K562 (cell line): ENCODE measurements around the gene LCN15. TPM values are rescaled to one million over a fixed set of nuclear protein-coding genes. Genes with fewer than 3 reads are reported as not detected.

ENCODE experiments used
- GATAD2A ChIP-seq: fragments of 450-650 bp; IDR thresholded peaks from 2 replicates; pipeline ENCODE4 v1.6.1; 2017
- GTF2A2 ChIP-seq: IDR thresholded peaks from 2 replicates; pipeline ENCODE4 v1.6.1; 2016; ENCODE audit warnings: mild to moderate bottlenecking, missing genetic modification characterization, missing compliant biosample characterization
- ILF3 ChIP-seq: fragments of 450-650 bp; IDR thresholded peaks from 2 replicates; pipeline ENCODE4 v1.6.1; 2018; ENCODE audit warnings: antibody characterized with exemption, mild to moderate bottlenecking, moderate library complexity, borderline replicate concordance
- JUNB ChIP-seq: fragments of 450-650 bp; formaldehyde crosslinking; conservative IDR thresholded peaks from 2 replicates; pipeline ENCODE4 v1.4.0; 2020; ENCODE audit warnings: mild to moderate bottlenecking
- MEIS2 ChIP-seq: fragments of 450-650 bp; IDR thresholded peaks from 2 replicates; pipeline ENCODE4 v1.6.1; 2014; ENCODE audit warnings: mild to moderate bottlenecking; ENCODE audit not compliant: partially characterized antibody
- MTA2 ChIP-seq: fragments of 450-650 bp; IDR thresholded peaks from 2 replicates; pipeline ENCODE4 v1.6.1; 2016; ENCODE audit warnings: low read depth
- POLR2AphosphoS5 ChIP-seq: IDR thresholded peaks from 2 replicates; pipeline ENCODE4 v1.6.1; 2011; ENCODE audit warnings: mild to moderate bottlenecking, low read depth, low read length, moderate library complexity; ENCODE audit not compliant: control insufficient read depth, insufficient read depth
- POLR2G ChIP-seq: fragments of 200-400 bp; formaldehyde crosslinking; IDR thresholded peaks from 2 replicates; pipeline ENCODE4 v1.6.1; 2017; ENCODE audit warnings: low read depth, mild to moderate bottlenecking, antibody characterized with exemption, low read length, moderate library complexity
- SOX6 ChIP-seq: fragments of 450-650 bp; IDR thresholded peaks from 2 replicates; pipeline ENCODE4 v1.6.1; 2014; ENCODE audit warnings: mild to moderate bottlenecking
- ZNF384 ChIP-seq: IDR thresholded peaks from 2 replicates; pipeline ENCODE4 v1.6.1; 2012; ENCODE audit warnings: low read depth, low read length, improper control_type of control experiment
- ZNF76 ChIP-seq: fragments of 250-450 bp; sonication (Bioruptor Pico); IDR thresholded peaks from 2 replicates; pipeline ENCODE4 v1.4.0; 2020; ENCODE audit warnings: mild to moderate bottlenecking, moderate library complexity, borderline replicate concordance
- polyA plus RNA-seq, 8 experiments: library from polyadenylated mRNA; depleted of rRNA in 4 of 8; stranded (reverse) in 5 of 8; unstranded in 3 of 8; fragments of >200 nt; fragmentation: Nextera tagmentation in 2 of 8; fragmentation: Illumina TruSeq in 1 of 8; extraction: Ambion mirVana in 2 of 8; extraction: Trizol in 1 of 8; gene quantifications; 2 replicates each; pipeline versions ENCODE4 v1.2.1 to v1.2.3, GENCODE V29; 2011 to 2014; ENCODE audit warnings: inconsistent platforms in 1 of 8, missing spikeins in 1 of 8
- total RNA-seq, 7 experiments: library from RNA; depleted of rRNA in 6 of 7; stranded (reverse); fragments of >200 nt in 6 of 7; fragmentation: Illumina TruSeq in 2 of 7; extraction: Trizol in 2 of 7; gene quantifications; 2 replicates each; pipeline versions ENCODE4 v1.2.1 to v1.2.3, GENCODE V29; 2011 to 2021; ENCODE audit warnings: low replicate concordance in 1 of 7
- TF ChIP-seq, protein P1 (sequence below): sonication (generic); formaldehyde crosslinking; IDR thresholded peaks from 2 replicates; pipeline ENCODE4 v1.8.1; 2023; ENCODE audit warnings: mild to moderate bottlenecking, missing genetic modification reagents
- TF ChIP-seq, protein P2 (sequence below): fragments of 200-600 bp; sonication (generic); IDR thresholded peaks from one replicate; pipeline ENCODE4 v1.6.1; 2012; ENCODE audit warnings: mild to moderate bottlenecking, low read depth, low read length, inconsistent platforms

Gene LCN15
- total and polyA plus RNA-seq, 9 of the 15 experiments (the other 6 are each of a cell fraction or from before 2014, with no cell fraction given) = 0.66 TPM; not detected in 8

DNA sequence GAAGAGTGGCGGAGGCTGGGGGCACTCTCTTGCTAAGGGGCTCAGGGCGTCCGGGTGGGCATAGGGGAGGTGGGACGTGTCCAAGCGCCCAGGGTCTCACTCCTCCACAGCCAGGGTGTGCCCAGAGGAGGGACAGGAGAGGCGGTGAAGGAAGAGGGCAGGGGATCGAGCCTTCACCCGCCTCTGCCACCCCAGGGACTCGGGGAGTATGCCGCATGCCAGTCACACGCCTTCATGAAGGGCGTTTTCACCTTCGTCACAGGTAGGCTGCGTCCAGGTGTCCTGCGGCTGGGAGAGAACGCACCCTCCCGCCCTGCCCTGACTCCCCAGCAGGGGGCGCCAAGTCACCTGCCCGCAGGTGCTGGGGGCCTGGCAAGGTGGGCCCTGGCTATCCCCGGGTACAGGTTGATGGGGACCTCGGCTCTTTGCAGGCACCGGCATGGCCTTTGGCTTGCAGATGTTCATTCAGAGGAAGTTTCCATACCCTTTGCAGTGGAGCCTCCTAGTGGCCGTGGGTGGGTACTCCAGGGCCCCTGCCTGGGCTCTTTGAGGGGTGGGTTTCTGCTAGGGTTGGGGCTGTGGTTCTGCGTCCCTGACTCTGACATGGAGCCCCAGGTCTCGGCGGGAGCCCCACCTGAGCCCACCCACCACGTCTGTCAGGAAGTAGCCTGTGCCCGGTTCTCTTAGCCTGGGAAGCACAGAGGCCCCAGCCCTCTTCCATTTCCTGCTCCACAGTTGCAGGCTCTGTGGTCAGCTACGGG is 27.4 kb upstream of the LCN15 start (continued):
- TF ChIP-seq, protein P1, sequence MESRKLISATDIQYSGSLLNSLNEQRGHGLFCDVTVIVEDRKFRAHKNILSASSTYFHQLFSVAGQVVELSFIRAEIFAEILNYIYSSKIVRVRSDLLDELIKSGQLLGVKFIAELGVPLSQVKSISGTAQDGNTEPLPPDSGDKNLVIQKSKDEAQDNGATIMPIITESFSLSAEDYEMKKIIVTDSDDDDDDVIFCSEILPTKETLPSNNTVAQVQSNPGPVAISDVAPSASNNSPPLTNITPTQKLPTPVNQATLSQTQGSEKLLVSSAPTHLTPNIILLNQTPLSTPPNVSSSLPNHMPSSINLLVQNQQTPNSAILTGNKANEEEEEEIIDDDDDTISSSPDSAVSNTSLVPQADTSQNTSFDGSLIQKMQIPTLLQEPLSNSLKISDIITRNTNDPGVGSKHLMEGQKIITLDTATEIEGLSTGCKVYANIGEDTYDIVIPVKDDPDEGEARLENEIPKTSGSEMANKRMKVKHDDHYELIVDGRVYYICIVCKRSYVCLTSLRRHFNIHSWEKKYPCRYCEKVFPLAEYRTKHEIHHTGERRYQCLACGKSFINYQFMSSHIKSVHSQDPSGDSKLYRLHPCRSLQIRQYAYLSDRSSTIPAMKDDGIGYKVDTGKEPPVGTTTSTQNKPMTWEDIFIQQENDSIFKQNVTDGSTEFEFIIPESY (CRISPR knock-in tag) = peak; percentile 69; the same call in 1 of the 2 replicates
- TF ChIP-seq JUNB (CRISPR knock-in tag) (no peak), ZNF76 (CRISPR knock-in tag) (peak; percentile 77; the same call in 1 of the 2 replicates), GATAD2A (0 out of 2 replicates have a peak, but pooled peaks have one; percentile 49), SOX6 (no peak), MEIS2 (no peak), MTA2 (0 out of 2 replicates have a peak, but pooled peaks have one; percentile 2), POLR2AphosphoS5 (no peak), ZNF384 (no peak), ILF3 (no peak), POLR2G (peak; percentile 28), GTF2A2 (tag) (no peak)
- TF ChIP-seq, protein P2, sequence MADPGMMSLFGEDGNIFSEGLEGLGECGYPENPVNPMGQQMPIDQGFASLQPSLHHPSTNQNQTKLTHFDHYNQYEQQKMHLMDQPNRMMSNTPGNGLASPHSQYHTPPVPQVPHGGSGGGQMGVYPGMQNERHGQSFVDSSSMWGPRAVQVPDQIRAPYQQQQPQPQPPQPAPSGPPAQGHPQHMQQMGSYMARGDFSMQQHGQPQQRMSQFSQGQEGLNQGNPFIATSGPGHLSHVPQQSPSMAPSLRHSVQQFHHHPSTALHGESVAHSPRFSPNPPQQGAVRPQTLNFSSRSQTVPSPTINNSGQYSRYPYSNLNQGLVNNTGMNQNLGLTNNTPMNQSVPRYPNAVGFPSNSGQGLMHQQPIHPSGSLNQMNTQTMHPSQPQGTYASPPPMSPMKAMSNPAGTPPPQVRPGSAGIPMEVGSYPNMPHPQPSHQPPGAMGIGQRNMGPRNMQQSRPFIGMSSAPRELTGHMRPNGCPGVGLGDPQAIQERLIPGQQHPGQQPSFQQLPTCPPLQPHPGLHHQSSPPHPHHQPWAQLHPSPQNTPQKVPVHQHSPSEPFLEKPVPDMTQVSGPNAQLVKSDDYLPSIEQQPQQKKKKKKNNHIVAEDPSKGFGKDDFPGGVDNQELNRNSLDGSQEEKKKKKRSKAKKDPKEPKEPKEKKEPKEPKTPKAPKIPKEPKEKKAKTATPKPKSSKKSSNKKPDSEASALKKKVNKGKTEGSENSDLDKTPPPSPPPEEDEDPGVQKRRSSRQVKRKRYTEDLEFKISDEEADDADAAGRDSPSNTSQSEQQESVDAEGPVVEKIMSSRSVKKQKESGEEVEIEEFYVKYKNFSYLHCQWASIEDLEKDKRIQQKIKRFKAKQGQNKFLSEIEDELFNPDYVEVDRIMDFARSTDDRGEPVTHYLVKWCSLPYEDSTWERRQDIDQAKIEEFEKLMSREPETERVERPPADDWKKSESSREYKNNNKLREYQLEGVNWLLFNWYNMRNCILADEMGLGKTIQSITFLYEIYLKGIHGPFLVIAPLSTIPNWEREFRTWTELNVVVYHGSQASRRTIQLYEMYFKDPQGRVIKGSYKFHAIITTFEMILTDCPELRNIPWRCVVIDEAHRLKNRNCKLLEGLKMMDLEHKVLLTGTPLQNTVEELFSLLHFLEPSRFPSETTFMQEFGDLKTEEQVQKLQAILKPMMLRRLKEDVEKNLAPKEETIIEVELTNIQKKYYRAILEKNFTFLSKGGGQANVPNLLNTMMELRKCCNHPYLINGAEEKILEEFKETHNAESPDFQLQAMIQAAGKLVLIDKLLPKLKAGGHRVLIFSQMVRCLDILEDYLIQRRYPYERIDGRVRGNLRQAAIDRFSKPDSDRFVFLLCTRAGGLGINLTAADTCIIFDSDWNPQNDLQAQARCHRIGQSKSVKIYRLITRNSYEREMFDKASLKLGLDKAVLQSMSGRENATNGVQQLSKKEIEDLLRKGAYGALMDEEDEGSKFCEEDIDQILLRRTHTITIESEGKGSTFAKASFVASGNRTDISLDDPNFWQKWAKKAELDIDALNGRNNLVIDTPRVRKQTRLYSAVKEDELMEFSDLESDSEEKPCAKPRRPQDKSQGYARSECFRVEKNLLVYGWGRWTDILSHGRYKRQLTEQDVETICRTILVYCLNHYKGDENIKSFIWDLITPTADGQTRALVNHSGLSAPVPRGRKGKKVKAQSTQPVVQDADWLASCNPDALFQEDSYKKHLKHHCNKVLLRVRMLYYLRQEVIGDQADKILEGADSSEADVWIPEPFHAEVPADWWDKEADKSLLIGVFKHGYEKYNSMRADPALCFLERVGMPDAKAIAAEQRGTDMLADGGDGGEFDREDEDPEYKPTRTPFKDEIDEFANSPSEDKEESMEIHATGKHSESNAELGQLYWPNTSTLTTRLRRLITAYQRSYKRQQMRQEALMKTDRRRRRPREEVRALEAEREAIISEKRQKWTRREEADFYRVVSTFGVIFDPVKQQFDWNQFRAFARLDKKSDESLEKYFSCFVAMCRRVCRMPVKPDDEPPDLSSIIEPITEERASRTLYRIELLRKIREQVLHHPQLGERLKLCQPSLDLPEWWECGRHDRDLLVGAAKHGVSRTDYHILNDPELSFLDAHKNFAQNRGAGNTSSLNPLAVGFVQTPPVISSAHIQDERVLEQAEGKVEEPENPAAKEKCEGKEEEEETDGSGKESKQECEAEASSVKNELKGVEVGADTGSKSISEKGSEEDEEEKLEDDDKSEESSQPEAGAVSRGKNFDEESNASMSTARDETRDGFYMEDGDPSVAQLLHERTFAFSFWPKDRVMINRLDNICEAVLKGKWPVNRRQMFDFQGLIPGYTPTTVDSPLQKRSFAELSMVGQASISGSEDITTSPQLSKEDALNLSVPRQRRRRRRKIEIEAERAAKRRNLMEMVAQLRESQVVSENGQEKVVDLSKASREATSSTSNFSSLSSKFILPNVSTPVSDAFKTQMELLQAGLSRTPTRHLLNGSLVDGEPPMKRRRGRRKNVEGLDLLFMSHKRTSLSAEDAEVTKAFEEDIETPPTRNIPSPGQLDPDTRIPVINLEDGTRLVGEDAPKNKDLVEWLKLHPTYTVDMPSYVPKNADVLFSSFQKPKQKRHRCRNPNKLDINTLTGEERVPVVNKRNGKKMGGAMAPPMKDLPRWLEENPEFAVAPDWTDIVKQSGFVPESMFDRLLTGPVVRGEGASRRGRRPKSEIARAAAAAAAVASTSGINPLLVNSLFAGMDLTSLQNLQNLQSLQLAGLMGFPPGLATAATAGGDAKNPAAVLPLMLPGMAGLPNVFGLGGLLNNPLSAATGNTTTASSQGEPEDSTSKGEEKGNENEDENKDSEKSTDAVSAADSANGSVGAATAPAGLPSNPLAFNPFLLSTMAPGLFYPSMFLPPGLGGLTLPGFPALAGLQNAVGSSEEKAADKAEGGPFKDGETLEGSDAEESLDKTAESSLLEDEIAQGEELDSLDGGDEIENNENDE = no peak
